HG03045 (cell line): ENCODE measurements around the gene NOL4L.
A peak's percentile ranks its signal among the peaks of the same experiment; 100 is the strongest.

Experiments used
- ATAC-seq: cut with Tn5 transposase; IDR thresholded peaks from one replicate; pipeline ENCODE4 v1.9.1; 2021; ENCODE audit warnings: mild to moderate bottlenecking, moderate library complexity; ENCODE audit not compliant: unreplicated experiment

Gene NOL4L

DNA sequence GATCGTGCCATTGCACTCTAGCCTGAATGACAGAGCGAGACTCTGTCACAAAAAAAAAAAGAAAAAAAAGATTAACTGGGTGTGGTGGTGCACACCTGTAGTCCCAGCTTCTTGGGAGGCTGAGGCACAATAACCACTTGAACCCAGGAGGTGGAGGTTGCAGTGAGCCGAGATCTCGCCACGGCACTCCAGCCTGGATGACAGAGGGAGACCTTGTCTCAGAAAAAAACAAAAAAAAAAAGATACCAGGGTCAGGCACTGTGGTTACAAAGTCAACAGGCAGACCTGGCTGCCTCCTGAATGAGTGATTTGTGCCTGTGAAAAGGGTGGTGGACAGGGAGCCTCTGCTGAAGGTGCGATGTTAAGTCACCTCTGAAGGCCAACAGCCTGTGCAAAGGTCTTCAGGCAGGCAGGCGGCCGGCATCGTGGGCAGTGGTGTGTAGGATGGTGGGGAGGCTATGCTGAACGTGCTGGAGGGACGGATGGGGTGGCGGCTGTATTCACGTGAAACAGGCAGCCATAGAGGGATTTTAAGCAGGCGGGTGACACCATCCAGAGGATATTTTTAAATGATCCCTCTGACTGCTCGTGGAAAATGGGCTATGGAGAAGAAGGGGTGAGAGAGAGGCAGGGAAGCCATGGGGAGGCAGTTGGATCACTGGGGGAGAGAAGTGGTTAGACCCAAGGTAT is 41.4 kb downstream of the NOL4L start:
- no peak for ATAC-seq

DNA sequence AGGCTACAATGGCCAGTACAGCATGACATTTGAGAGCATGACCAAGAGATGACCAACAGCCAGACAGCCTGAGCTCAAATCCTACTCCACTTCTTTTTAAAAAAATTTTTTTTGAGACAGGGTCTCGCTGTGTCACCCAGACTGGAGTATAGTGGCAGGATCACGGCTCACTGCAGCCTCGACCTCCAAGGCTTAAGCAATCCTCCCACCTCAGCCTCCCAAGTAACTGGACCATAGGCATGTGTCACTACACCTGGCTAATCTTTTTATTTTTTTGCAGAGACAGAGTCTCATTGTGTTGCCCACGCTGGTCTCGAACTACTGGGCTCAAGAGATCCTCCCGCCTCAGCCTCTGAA is 42.9 kb downstream of the NOL4L start:
- no peak for ATAC-seq

DNA sequence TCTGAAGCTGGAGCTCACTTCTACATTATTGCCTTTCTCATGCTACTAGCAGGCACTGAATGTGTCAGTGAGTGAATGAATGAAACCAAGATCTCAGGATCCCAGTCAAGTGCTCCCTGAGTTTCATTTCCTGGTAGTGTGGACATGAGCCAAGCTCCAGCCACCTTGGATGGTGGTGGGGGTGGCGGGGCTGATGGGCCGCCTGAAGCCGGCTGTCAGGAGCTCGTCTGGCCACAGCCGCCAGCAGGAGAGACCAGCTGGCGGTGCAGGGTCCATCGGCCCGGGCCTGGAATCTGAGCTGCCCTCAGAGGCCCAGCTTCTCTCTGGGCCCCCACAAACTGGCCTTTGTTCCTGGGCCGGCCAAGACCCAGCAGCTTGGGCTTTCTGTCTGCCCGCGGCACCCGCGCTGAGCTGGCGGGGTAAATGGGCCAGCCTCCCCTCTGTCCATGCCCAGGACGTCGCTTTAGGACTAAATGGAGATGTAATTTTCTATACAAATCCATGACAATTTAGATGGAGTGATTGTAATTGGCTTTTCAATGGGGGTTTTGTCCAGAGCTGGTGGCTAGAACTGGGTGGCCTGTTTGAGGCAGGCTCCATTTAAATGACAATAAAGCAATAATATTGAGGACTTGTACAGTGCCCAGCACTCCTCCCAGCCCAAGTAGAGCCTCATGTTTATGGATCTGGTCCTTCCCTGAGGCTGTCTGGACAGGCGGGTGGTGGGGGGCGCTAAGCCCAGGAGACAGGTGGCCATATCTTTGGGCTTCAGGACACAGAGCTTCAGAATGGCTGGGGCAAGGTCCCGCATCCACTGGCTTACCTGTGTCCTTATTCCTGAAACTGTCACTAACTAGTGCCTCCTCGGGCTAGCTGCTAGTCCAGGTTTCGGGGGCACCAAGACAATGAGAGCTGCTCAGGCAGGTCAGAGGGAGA is 43.5 kb downstream of the NOL4L start:
- ATAC-seq: no peak

DNA sequence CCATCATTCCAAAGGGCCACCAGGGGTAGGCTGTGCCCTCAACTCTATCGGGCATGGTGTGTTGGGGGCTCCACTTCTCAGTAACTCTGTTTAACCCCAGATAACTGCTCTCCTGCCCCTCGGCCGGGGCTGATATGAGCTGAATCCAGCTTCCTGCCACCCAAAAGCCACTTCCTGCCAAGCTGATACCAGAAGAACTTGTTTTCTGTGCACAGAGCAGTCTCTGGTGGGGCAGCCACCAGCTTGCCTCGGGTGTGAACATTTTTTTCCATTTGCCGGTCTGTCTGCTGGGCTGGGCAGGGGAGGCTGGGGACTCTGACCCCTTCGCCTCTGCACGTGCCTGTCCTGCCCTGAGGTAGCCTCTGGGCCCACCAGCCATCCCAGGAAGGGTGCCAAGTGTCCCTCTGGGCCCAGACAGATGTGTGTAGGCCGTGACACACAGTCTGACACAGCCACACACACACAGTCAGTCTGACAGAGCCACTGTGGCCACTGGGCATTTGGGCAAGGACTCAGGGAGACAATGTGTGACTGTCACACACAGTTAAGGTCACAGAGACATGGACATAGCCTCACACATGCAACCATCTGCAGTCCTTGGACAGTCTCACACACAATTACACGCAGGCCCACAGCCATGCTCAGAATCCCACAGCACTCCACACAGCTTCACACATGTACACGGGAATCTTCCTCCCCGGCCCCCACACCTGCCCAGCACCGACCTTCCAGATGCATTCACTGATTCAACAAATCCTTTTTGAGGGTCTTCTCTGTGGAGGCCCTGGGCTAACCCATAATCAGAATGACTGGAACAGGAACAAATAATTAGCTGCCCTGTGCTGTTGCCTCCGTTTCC is 45.1 kb downstream of the NOL4L start:
- ATAC-seq: no peak

DNA sequence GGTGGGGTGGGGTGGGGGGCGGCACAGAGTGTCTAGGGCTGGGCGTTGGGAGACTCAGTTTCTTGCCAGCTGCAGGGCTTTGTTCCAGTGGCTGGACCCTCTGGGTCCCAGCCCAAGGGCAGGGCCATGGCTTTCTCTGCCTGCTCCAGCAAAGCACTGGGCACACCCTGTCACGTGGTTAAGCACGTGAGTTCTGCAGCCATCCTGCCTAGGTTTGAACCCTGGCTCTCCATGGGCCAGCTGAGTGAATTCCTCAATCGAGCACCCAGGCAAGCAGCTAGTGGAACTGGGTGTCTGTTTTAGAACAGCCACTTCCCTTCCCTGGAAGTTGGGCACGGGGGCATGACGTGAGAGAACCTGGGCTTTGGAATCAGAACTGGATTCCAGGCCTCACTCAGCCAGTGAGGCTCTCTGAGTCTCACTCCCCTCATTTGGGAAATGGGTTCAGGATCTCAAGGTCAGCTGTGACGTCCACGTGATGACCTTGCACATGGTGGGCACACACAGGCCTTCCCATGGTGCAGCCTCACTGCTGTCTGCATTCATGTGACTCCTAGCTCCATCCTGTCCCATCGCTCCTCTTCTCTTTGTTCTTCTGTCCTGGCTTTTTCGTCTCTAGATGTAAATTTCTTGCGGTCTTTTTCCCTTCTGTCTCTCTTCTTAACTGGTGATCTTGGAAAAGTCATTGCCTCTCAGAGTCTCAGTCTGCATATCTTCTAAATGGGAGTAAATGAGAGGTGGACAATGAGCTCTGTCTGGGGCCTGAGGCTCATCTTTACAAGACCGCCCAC is 45.9 kb downstream of the NOL4L start:
- no peak for ATAC-seq

DNA sequence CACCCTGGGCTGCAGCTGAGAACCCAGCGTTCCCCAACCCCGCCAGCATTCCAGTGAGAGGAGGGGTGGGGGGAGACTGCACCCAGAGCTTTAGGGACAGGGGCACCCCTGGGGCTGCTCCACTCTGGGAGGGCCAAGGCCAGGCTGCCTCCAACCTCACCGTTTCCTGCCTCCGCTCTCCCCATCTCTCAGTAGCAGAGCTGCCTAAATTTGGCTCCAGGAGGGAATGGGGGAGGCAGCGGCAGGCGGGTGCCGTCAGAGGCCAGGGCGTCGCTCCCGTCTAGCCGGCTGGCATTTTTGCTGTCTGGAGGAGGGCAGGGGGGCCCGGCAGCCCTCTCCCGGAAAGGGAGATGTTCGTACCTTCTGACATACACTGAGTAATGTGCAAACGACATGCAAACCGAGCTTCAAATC is 46.6 kb downstream of the NOL4L start:
- no peak for ATAC-seq

DNA sequence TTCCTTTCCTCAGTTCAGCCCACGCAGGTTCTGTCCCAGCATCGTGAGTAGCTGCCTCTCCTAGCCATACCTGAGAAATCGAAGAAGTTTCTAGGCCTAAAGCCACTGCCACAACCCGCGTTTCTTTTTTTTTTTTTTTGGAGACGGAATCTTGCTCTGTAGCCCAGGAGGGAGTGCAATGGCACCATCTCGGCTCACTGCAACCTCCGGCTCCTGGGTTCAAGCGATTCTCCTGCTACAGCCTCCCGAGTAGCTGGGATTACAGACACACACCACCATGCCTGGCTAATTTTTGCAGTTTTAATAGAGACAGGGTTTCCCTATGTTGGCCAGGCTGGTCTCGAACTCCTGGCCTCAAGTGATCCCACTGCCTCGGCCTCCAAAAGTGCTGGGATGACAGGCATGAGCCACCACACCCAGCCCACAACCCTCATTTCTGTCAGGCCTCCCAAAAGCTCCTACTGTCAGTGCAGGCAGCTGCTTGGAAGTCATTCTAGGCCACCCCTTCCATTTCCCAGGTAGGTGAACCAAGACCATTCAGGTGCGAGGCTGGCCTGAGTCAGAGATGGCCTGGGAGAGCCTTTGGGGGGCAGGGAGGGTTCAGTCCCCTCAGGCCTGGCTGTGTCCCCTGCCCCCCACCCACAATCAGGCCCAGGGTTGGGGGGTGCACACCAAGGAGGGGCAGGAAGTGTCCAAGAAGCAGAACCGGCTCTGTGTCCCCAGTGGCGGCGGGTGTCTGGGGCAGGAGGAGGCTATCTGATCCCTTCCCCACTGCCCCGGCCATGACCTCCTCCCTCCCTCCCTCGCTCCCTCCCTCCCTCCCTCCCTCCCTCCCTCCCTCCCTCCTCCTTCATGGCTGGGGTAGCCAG is 47.2 kb downstream of the NOL4L start:
- no peak for ATAC-seq

DNA sequence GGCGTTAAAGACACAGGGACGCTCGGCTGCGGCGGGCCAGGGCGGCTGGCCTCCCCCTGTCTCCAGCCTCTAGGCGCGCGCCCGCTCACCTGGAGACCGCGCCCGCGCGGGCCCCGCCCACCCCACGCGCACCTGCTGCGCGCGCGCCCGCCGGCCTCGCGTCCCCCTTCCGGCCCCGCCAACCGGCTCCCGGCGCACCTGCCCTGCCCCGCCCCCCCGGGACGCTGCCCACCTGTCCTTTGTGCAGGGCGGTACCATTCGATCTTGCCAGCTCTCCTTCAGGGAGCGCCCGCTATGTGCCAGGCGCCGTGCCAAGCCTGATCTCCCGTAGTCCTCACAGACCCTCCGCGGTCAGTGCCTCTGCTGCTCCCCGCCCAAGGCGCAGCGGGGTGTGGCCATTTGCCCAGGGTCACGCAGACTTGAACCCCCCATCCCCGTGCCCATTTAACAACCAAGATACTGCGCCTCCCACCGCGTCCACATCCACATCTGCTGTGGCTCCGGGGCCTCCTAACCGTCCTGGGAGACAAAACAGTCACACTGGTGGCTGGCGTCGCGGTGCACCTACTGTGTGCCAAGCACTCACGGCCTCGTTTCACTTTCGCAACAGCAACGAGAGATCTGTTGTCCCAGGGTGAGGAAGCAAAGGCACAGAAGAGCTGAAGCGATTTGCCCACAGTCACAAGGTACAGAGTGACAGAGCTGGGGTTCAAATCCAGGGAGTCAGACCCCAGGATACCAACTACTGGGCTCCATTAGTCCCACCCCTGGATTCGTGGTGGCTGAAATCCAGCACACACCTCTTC is 48.1 kb downstream of the NOL4L start:
- peak; percentile 28 for ATAC-seq

DNA sequence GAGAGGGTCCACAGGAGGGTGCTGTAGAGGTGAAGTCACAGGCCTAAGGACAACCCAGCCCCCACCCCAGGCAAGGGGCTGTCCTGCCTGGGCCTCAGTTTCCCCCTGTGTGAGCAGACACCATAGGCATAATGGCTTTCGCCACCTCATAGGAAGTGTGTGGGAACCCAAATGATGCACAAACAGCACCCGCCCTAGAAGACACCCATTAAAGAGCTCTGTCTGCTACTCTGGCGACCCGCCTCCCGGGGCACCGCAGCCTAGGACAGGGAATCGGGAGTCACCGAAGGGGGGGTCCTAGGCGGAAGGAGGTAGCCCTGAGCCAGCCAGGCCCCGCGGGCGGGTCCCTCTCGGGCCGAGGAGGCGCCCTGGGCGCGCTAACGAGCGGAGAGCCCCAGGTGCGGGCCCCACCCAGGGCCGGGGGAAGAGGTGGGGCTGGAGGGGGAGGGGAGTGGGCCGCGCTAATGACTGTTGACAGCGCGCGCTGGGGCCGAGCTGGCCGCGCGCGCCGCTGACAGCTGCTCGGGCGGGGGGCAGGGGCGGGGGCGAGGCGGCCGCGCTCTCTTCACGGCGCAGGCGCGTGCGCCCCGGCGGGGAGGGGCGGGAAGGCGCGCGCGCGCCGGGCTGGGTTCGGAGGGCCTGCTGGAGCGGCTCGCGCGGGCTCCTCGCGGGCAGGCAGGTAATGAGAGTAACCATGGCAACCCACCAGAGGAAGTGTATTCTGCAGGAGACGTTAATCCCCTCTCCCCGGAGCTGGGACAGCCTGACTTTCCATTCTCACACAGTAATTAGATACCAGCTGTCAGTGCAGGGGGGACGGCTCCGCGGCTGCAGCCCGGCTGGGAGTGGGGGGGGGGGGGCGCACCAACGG is 48.9 kb downstream of the NOL4L start:
- ATAC-seq: peak; percentile 55

DNA sequence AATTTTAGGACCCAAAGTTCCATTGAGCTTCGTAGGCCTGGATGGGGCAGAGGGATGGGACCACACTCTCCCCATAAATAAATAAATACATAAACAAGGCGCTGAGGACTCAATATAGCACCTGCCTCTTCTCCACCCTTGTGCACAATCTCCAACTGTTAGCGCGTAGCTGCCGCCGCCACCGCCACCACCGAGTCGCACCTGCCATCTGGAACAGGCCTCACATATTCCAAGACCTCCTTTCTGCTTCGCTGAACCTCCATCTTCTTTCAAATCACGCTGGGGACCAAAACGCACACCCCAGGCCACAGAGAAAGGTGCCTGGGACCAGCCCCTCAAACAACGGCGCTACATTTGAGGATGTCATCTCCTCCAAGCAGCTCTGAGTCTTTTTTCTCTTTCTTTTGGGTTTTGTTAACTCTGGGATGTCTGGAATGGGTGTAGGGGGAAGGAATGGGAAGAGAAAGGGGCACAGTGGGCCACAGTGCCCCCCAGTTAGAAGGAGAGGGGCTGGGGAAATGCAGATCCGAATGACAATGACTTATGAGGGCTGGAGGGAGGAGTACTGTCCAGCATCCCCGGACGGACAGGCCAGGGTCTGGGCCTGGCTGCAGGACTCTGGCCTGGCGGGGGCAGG is 49.7 kb downstream of the NOL4L start:
- no peak for ATAC-seq

DNA sequence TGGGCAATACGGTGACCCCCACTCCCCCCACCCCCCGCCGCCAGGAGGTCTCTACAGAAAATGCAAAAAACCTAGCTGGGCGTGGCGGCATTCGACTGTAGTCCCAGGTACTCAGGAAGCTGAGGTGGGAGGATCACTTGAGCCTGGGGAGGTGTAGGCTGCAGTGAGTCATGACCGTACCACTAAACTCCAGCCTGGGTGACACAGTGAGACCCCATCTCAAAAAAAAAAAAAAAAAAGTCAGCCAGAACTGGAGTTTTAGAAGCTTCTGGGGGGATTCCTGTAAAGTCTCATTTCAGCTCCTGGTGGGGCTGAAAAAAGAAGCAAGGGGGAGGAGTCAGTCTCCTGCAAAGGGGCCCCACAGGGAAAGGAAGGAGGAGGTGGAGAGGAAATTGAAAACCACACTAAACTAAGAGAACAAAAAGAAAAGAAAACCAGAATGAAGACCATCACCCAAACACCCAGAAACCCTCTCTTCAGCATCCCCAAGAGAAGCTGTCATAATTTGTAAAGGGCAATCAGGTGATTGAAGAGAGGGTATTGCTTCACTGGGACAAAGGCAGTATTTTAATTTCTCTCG is 50.4 kb downstream of the NOL4L start:
- ATAC-seq: no peak

DNA sequence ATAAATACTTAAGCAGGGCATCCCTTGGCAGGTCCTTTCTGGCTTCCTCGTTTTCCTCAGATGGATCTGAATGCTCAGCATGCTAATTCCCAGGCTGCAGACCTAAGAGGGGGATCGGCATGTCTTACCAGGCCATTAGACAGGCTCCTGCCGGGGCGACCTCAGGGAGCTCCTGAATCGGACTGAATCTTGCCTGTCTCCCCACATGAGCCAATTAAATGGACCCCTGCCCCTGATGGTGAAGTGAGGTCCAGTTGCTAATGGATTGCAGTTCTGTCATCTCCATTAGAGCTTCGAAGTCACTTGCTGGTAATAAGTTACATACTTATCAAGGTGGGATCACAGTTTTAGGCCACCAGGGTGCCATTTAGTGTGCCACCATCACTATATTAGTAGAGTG is 51.4 kb downstream of the NOL4L start:
- ATAC-seq: no peak

DNA sequence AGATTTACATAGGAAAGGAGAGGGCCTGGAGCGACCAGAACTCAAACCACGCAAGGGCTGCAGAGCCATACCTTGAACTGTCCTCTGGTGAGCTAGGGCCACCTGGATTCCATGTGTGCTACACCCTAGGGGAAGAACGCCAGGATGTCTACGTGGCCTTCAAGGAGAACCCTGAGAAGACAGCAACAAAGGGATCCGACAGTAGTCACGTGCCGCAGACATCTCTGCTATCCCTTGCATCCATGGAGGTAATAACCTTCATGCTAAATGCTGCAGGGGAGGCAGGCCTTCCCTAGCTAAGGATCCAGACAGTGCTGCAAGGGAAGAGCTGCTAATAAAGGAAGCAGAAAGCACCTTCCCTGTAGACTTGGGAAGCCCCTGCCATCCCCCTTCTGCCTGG is 52.9 kb downstream of the NOL4L start:
- no peak for ATAC-seq

DNA sequence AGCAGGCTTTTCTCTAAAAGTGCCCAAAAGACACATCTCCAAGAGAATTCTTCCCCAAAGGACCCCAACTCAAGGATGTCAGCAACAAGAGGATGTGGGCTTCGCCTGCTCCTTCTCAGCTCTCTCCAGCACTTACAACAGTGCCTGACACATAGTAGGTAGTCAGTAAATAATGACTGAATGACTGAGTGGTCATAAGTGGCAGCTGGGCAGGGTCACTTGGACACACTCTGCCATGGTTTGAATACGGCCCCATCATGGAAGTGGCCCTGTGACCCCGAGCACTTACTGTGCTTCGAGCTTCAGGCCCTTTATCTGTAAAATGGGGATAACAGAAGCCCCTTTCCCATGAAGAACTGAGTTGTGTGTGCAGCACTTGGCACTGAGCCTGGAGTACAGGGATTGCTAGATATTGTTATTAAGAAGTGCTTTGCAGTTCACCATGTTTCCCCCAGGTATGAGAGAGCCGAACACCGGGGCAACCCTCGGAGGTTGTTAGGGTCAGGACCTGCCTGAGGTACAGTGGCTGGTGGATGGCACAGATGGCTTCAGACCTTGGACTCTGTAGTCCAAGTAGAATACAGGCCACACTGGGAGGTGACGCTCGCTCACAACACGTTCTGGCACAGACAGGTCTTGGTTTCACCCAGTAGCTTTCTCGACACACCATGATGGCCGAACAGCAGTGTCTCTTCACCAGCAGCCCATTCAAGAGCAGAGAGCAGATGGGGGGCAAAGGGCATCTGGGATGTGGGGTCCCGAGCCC is 56.0 kb downstream of the NOL4L start:
- ATAC-seq: no peak

DNA sequence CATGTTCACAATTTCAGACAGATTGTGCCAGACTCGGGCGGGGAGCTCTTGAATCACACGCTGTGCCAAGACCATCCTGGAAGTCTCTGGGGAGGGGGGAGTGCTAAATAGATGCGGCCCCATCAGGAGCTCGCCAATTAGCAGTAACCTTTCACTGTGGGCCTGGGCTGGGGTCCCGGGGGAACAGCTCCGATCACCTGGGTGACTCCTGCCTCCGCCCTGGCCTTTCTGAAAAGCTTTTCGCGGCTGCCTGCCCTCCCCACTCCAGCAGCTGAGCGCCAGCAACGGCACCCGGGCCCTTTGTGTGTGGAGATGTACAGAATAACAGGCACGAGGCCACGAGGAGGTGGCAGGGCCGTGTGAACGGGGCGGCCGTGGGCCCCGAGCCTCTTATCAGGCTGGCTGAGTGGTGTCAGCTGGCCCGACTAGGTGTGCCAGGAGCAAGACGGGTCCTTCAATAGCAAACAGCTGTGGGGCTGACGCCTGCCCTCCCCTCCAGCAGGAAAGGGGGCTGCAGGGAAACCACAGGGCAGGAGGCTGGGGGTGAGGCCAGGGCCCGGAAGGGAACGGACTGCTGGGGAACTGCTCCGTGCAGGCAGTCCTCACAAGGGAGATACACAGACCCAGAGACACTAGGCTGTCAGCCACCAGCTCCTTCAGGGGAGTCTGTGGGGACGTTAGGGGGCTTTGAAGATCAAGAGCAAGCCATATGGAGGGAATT is 56.8 kb downstream of the NOL4L start:
- no peak for ATAC-seq
